ENCODE measurements around the gene KHDRBS2. TPM values are rescaled to one million over a fixed set of nuclear protein-coding genes. Genes with fewer than 3 reads are reported as not detected.
A peak's percentile ranks its signal among the peaks of the same experiment; 100 is the strongest.

KHDRBS2 gene
- total RNA-seq, 1 experiment from 2014 or later, result not detected

- DNase-seq (ENCODE audit: low spot score), result no peak
- in situ Hi-C loops (cut with HindIII; ENCODE audit: low sequenced_read_pairs), result no loop called here
Observed at GRCh38 chr6:62202078-62202477, 83.9 kb downstream of the KHDRBS2 start.

- DNase-seq (ENCODE audit: low spot score), result no peak
- in situ Hi-C loops (cut with HindIII; ENCODE audit: low sequenced_read_pairs), result no loop called here
Observed at GRCh38 chr6:62192593-62192992, 93.4 kb downstream of the KHDRBS2 start.

GRCh38 chr6:62175195-62175594, 110.8 kb downstream of the KHDRBS2 start:
- DNase-seq (ENCODE audit: low spot score), result no peak
- in situ Hi-C loops (cut with HindIII; ENCODE audit: low sequenced_read_pairs), result no loop called here

- no peak for DNase-seq (ENCODE audit: low spot score)
- in situ Hi-C loops (cut with HindIII; ENCODE audit: low sequenced_read_pairs), result no loop called here
Observed at GRCh38 chr6:62174548-62174947, 111.5 kb downstream of the KHDRBS2 start.

GRCh38 chr6:62167736-62168135, 118.3 kb downstream of the KHDRBS2 start:
- DNase-seq (ENCODE audit: low spot score), result no peak
- in situ Hi-C loops (cut with HindIII; ENCODE audit: low sequenced_read_pairs), result no loop called here

- DNase-seq (ENCODE audit: low spot score), result no peak
- in situ Hi-C loops (cut with HindIII; ENCODE audit: low sequenced_read_pairs), result no loop called here
Observed at GRCh38 chr6:62162858-62163257, 123.2 kb downstream of the KHDRBS2 start.

- no peak for DNase-seq (ENCODE audit: low spot score)
- in situ Hi-C loops (cut with HindIII; ENCODE audit: low sequenced_read_pairs), result no loop called here
Observed at GRCh38 chr6:62152796-62153195, 133.2 kb downstream of the KHDRBS2 start.

- DNase-seq (ENCODE audit: low spot score), result peak; percentile 20
- in situ Hi-C loops (cut with HindIII; ENCODE audit: low sequenced_read_pairs), result no loop called here
Observed at GRCh38 chr6:62150048-62150663, 135.9 kb downstream of the KHDRBS2 start.

- DNase-seq (ENCODE audit: low spot score), result no peak
- in situ Hi-C loops (cut with HindIII; ENCODE audit: low sequenced_read_pairs), result no loop called here
Observed at GRCh38 chr6:62146954-62147853, 138.8 kb downstream of the KHDRBS2 start.

GRCh38 chr6:62129127-62129526, 156.9 kb downstream of the KHDRBS2 start:
- DNase-seq (ENCODE audit: low spot score), result no peak
- in situ Hi-C loops (cut with HindIII; ENCODE audit: low sequenced_read_pairs), result no loop called here

GRCh38 chr6:62119401-62119800, 166.6 kb downstream of the KHDRBS2 start:
- in situ Hi-C loops (cut with HindIII; ENCODE audit: low sequenced_read_pairs), result no loop called here
- DNase-seq (ENCODE audit: low spot score), result no peak

GRCh38 chr6:62103186-62103859, 182.7 kb downstream of the KHDRBS2 start:
- in situ Hi-C loops (cut with HindIII; ENCODE audit: low sequenced_read_pairs), result no loop called here
- DNase-seq (ENCODE audit: low spot score), result no peak

- DNase-seq (ENCODE audit: low spot score), result no peak
- in situ Hi-C loops (cut with HindIII; ENCODE audit: low sequenced_read_pairs), result no loop called here
Observed at GRCh38 chr6:62102387-62102786, 183.6 kb downstream of the KHDRBS2 start.

- in situ Hi-C loops (cut with HindIII; ENCODE audit: low sequenced_read_pairs), result no loop called here
Observed at GRCh38 chr6:62090442-62091229, 195.4 kb downstream of the KHDRBS2 start.

GRCh38 chr6:62089781-62090180, 196.2 kb downstream of the KHDRBS2 start:
- in situ Hi-C loops (cut with HindIII; ENCODE audit: low sequenced_read_pairs), result no loop called here

More at GRCh38 chr6:62090442-62091229, 195.4 kb downstream of the KHDRBS2 start:
- no peak for DNase-seq (ENCODE audit: low spot score)

GRCh38 chr6:62086047-62086446, 200.0 kb downstream of the KHDRBS2 start:
- in situ Hi-C loops (cut with HindIII; ENCODE audit: low sequenced_read_pairs), result no loop called here
- DNase-seq (ENCODE audit: low spot score), result no peak

More at GRCh38 chr6:62089781-62090180, 196.2 kb downstream of the KHDRBS2 start:
- DNase-seq (ENCODE audit: low spot score), result no peak

GRCh38 chr6:62075869-62076268, 210.2 kb downstream of the KHDRBS2 start:
- in situ Hi-C loops (cut with HindIII; ENCODE audit: low sequenced_read_pairs), result no loop called here
- DNase-seq (ENCODE audit: low spot score), result no peak

GRCh38 chr6:62059901-62060300, 226.1 kb downstream of the KHDRBS2 start:
- in situ Hi-C loops (cut with HindIII; ENCODE audit: low sequenced_read_pairs), result no loop called here
- no peak for DNase-seq (ENCODE audit: low spot score)

- in situ Hi-C loops (cut with HindIII; ENCODE audit: low sequenced_read_pairs), result no loop called here
- DNase-seq (ENCODE audit: low spot score), result no peak
Observed at GRCh38 chr6:62057300-62057699, 228.7 kb downstream of the KHDRBS2 start.
